Small intestine (tissue), 7 donors: ENCODE data around the gene CARM1. TPM values are rescaled to one million over a fixed set of nuclear protein-coding genes. Genes with fewer than 3 reads are reported as not detected.
"Not testable (repeated sequence)": the region's sequence is repeated elsewhere in the genome, so short reads cannot be mapped to it uniquely, and the experiment has no call there.

Experiments
- DNase-seq, 2 donors: peaks; one replicate each; pipeline versions ENCODE4 v3.0.0 to v3.0.0-alpha.2; 2013
- FAIRE-seq: peaks from 2 replicates; lab custom pipeline; 2012; peaks lifted over from hg19 to GRCh38; lab: Jason Lieb, UNC
- H3K27ac ChIP-seq, 3 donors: one replicate each; pipeline ENCODE4 v1.5.1; 2013; ENCODE audit warnings: low read length in 2 of 3, mild to moderate bottlenecking in 2 of 3, control low read depth in 1 of 3, inconsistent platforms in 1 of 3, low read depth in 1 of 3, moderate library complexity in 1 of 3
- H3K27me3 ChIP-seq, 3 donors: one replicate each; pipeline ENCODE4 v1.6.1; 2013; ENCODE audit warnings: low read length in 3 of 3, inconsistent platforms in 1 of 3; ENCODE audit not compliant: control insufficient read depth in 3 of 3, insufficient read depth in 3 of 3
- H3K36me3 ChIP-seq, 3 donors: one replicate each; pipeline ENCODE4 v1.6.1; 2013; ENCODE audit warnings: low read length in 3 of 3, inconsistent platforms in 1 of 3, low read depth in 1 of 3, mild to moderate bottlenecking in 1 of 3, moderate library complexity in 1 of 3; ENCODE audit not compliant: control insufficient read depth in 3 of 3, insufficient read depth in 2 of 3
- H3K4me1 ChIP-seq, 3 donors: one replicate each; pipeline ENCODE4 v1.6.1; 2013; ENCODE audit warnings: low read length in 2 of 3, inconsistent platforms in 1 of 3, low read depth in 1 of 3, mild to moderate bottlenecking in 1 of 3, moderate library complexity in 1 of 3; ENCODE audit not compliant: control insufficient read depth in 3 of 3, insufficient read depth in 2 of 3
- H3K4me3 ChIP-seq, 3 donors: one replicate each; pipeline ENCODE4 v1.5.1; 2013; ENCODE audit warnings: low read length in 3 of 3, control low read depth in 1 of 3, inconsistent platforms in 1 of 3, low read depth in 1 of 3, mild to moderate bottlenecking in 1 of 3, moderate library complexity in 1 of 3
- H3K9me3 ChIP-seq, 2 donors: one replicate each; pipeline ENCODE4 v1.6.1; 2013; ENCODE audit warnings: low read depth in 1 of 2, low read length in 1 of 2; ENCODE audit not compliant: control insufficient read depth in 2 of 2, insufficient read depth in 1 of 2
- WGBS, 3 donors: extraction: QIAGEN DNeasy Blood & Tissue Kit; methylation state at CpG; one replicate each; pipeline ENCODE4 v1.1.7; 2013; 5-methylcytosine and 5-hydroxymethylcytosine counted together
- polyA plus RNA-seq, 4 donors: library from polyadenylated mRNA; stranded (reverse) in 3 of 4; unstranded in 1 of 4; fragments of 200-250 nt in 3 of 4; fragments of 120-200 nt in 1 of 4; gene quantifications; one replicate each; pipeline versions ENCODE4 v1.2.1 to v1.2.3, GENCODE V29; 2013
- donor health status: healthy with polysubstance abuse.
- donor health status: control.
- donor health status: control.
- donor health status: Bipolar disorder and iron deficiency.
- donor health status: healthy.

Gene CARM1
- polyA plus RNA-seq, 4 donors: 30.0 to 48.9 (median 37.0) TPM

DNA sequence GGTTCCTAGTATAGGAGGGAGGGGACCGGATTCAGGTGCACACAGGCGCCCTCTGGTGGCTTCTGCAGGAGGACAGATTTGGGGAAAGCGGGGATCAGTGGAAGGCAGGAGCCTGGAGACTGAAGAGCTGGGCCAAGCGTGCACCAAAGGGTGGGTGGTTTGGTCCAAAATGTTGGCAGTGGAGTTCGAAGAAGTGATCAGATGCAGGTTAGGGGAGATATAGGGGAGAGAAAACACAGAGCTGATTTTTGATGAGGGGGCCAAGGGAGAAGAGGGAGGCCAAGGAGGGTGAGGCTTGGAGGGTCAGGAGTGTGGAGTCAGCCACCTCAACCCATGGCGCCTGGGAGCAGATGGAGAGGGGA is 6.8 kb upstream of the CARM1 start:
- DNase-seq: peak; percentile 82 to 88
- FAIRE-seq: no peak
- H3K36me3 ChIP-seq: no peaks in the 10 kb centered on the region
- H3K27ac ChIP-seq: peak overlapping the region in 1 of 3 donors; percentile 41
- no peaks in the 10 kb centered on the region for H3K27me3 ChIP-seq
- peaks cover 0 to 10% (median 0%) of the 10 kb centered on the region in 3 donors for H3K4me1 ChIP-seq
- no peaks in the 10 kb centered on the region for H3K9me3 ChIP-seq
- H3K4me3 ChIP-seq: no peak overlapping the region
- 8 to 15% (median 9%) methylated on average over 6 of the region's 6 CpGs for WGBS, 3 donors

DNA sequence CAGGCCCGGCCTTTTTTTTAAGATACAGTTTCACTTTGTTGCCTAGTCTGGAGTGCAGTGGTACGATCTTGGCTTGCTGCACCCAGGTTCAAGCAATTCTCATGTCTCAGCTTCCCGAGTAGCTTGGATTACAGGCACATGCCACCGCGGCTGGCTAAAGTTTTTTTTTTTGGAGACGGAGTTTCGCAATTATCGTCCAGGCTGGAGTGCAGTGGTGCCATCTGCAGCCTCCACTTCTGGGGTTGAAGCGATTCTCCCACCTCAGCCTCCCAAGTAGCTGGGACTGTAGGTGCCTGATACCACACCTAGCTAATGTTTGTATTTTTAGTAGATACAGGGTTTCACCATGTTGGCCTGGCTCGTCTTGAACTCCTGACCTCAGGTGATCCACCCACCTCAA is 4.9 kb upstream of the CARM1 start:
- peaks cover 0 to 10% (median 0%) of the 10 kb centered on the region in 3 donors for H3K4me1 ChIP-seq
- H3K4me3 ChIP-seq: no peak overlapping the region
- no peaks in the 10 kb centered on the region for H3K36me3 ChIP-seq
- WGBS, 3 donors: 93 to 95% (median 95%) methylated on average over 10 of the region's 10 CpGs
- no peaks in the 10 kb centered on the region for H3K9me3 ChIP-seq
- no peak overlapping the region for H3K27ac ChIP-seq
- DNase-seq (no peak), FAIRE-seq (no peak)
- H3K27me3 ChIP-seq: no peaks in the 10 kb centered on the region

DNA sequence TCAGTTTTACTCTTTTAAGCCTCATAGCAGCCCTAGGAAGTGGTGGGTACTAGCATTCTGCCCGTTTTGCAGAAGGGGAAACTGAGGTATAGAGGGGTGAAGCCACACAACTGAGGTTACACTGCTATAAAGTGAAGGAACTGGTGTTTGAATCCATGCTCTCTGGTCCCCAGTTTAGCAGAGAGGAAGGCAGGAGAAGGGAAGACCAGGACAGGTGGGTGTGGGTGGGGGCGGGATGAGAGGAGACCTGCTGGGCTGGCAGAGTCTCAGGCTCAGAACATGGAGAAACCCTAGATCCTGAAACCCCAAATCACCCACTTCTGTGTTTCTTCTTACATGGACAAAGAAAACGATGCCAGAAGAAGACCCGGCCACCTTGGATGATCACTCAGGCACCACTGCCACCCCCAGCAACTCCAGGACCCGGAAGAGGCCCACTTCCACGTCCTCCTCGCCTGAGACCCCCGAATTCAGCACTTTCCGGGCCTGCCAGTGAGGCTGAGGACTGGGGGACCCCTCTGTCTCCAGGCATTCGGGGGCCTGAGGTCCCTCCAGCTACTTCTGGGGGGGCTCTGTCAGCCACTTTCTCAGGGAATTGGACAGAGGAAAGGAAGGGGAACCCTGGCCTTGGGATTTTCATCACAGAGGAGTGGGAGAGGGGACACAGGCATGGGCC is 2.3 kb upstream of the CARM1 start:
- 89 to 93% (median 92%) methylated on average over 10 of the region's 10 CpGs for WGBS, 3 donors
- Histone ChIP-seq H3K27me3 (no peaks in the 10 kb centered on the region), H3K4me1 (peaks cover 0 to 7% (median 0%) of the 10 kb centered on the region in 3 donors), H3K9me3 (no peaks in the 10 kb centered on the region), H3K4me3 (no peak overlapping the region), H3K36me3 (no peaks in the 10 kb centered on the region), H3K27ac (no peak overlapping the region)
- DNase-seq (no peak), FAIRE-seq (no peak)

DNA sequence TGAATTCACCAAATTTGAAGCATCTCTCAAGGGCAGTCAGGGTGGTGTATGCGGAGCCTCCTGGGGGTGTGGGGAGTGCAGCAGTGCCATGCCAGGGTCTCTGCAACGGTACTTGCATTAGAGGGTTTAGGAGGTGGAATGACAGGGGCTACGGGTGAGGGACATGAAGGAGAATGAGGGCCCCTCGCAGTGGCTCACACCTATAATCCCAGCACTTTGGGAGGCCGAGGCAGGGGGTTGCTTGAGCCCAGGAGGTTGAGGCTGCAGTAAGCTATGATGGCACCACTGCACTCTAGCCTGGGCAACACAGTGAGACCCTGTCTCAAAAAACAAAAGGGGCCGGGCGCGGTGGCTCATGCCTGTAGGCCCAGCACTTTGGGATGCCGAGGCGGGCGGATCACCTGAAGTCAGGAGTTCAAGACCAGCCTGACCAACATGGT is 1.5 kb upstream of the CARM1 start:
- WGBS, 3 donors: 95 to 98% (median 95%) methylated on average over 11 of the region's 11 CpGs
- H3K9me3 ChIP-seq, H3K36me3 ChIP-seq, FAIRE-seq, H3K27me3 ChIP-seq, H3K4me1 ChIP-seq, H3K4me3 ChIP-seq, DNase-seq, H3K27ac ChIP-seq: not testable (repeated sequence)

DNA sequence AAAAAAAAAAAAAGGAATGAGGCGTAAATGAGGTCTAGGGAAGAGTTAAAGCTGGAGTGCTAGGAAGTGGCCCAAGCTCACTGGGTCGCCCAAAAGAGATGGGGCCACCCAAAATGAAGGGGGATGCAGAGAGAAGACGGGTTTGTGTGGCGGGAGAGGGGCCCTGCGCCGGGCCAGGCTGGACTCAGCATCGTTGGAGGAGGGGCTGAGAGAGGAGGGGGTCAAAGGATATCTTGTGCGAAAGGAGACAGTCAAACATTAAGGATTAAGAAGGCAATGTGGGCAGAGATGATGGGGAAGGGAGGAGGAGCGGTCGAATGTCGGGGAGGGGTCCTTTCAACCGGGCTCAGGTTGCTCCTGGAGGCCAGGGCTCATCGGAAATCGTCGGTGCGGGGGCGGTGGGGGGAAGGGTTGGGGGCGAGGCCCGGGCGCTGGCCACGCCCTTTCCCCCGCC is 825 bp upstream of the CARM1 start:
- H3K9me3 ChIP-seq: no peaks in the 10 kb centered on the region
- DNase-seq (no peak), FAIRE-seq (no peak)
- peaks cover 0 to 7% (median 3%) of the 10 kb centered on the region in 3 donors for H3K4me1 ChIP-seq
- peak overlapping the region; percentile 44 to 87 (median 76) for H3K27ac ChIP-seq
- H3K27me3 ChIP-seq: no peaks in the 10 kb centered on the region
- H3K36me3 ChIP-seq: peaks cover 0 to 11% (median 0%) of the 10 kb centered on the region in 3 donors
- WGBS, 3 donors: 1 to 2% (median 2%) methylated on average over 13 to 22 of the region's 22 CpGs
- peak overlapping the region in 2 of 3 donors; percentile 31 to 59 for H3K4me3 ChIP-seq

DNA sequence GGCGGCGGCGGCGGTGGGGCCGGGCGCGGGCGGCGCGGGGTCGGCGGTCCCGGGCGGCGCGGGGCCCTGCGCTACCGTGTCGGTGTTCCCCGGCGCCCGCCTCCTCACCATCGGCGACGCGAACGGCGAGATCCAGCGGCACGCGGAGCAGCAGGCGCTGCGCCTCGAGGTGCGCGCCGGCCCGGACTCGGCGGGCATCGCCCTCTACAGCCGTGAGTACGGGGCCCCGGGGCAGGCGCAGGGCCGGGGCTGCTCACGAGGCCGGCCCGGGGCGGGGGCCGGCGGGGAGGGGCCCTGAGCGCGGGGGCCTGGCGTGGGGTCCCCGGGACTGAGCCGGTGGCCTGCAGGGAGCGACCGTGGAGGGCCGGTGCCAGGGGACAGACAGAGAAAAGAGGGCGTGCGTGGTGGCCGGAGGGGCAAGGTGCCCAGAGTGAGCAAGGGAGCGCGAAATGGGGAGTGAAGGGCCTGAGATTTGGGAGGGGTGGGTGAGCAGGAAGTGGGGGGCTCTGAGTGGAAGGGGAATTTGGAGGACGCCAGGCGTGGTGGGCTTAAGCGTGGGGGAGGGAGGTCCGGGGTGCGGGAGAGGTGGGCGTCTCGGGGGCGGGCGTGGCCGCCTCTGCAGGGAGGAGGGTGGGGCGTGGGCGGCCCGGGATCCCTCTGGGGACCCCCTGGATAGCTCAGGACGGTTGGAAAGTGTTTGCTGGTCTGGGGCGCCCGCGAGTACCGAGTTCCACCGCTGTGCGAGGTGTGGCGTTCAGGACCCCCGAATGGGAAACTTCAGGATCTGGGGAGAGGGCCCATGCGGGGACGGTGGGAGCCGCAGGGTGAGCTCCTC is 575 bp downstream of the CARM1 start:
- H3K4me3 ChIP-seq: peak overlapping the region; percentile 78 to 95 (median 83)
- H3K9me3 ChIP-seq: no peaks in the 10 kb centered on the region
- WGBS, 3 donors: 0 to 1% (median 0%) methylated on average over 30 to 90 of the region's 90 CpGs
- DNase-seq (peak; percentile 33 to 74), FAIRE-seq (no peak)
- H3K4me1 ChIP-seq: peaks cover 0 to 7% (median 5%) of the 10 kb centered on the region in 3 donors
- peak overlapping the region; percentile 78 to 86 (median 84) for H3K27ac ChIP-seq
- no peaks in the 10 kb centered on the region for H3K27me3 ChIP-seq
- peaks cover 0 to 24% (median 0%) of the 10 kb centered on the region in 3 donors for H3K36me3 ChIP-seq

DNA sequence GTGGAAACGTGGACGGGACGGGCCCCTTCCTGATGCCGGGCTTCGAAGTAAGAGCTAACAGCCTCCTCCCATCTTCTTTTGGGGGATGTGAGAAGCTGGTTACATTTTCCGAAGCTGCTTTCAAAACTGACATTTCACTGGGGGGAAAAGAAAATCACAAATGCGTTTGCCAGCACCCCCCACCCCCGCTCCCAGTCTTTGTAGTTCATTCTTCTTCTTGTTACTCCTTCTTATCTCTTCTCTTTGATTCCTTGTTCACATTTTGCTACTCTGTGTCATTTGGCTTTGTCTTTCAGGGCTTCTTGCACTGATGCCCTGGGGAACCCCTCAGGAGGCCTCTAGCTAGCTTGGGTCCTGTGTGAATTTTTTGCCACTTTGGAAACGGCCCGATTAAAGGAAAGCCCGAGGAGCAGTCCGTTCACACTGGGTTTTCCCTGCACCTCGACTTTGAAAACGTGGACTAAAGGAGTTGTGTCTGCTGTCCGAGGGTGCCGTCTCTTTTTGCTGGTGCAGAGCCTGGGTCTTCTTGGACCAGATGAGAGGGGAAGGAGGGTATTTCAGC is 1.3 kb downstream of the CARM1 start:
- Histone ChIP-seq H3K9me3 (no peaks in the 10 kb centered on the region), H3K4me3 (peak overlapping the region; percentile 78 to 95 (median 83)), H3K27me3 (no peaks in the 10 kb centered on the region), H3K27ac (peak overlapping the region in 2 of 3 donors; percentile 48 to 84), H3K36me3 (peaks cover 0 to 24% (median 0%) of the 10 kb centered on the region in 3 donors), H3K4me1 (peaks cover 0 to 8% (median 7%) of the 10 kb centered on the region in 3 donors)
- FAIRE-seq (no peak), DNase-seq (peak; percentile 25 to 55)
- 8 to 11% (median 8%) methylated on average over 13 to 16 of the region's 16 CpGs for WGBS, 3 donors

DNA sequence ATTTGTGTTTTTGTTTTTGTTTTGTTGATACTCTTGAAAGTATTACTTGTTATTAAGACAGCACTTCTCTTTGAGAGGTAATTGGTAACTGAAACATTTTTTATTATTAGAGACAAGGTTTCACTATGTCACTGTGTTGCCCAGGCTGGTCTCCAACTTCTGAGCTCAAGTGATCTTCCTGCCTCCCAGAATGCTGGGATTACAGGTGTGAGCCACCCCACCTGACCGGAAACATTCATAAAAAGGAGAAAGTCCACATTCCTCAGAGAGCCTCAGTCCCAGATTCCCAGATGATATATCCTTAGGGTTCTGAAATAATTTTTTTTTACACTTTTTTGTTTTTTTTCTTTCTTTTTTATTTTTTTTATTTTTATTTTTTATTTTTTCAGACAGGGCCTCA is 2.7 kb downstream of the CARM1 start:
- Histone ChIP-seq H3K27ac (peak overlapping the region in 2 of 3 donors; percentile 5 to 18), H3K4me1 (peaks cover 0 to 14% (median 7%) of the 10 kb centered on the region in 3 donors), H3K27me3 (no peaks in the 10 kb centered on the region), H3K9me3 (peaks cover 0 to 5% of the 10 kb centered on the region in 2 donors), H3K36me3 (peaks cover 0 to 30% (median 0%) of the 10 kb centered on the region in 3 donors), H3K4me3 (no peak overlapping the region)
- WGBS, 3 donors: 18 to 62% (median 35%) methylated on average over 1 of the region's 1 CpG
- DNase-seq (peak; percentile 66 to 86), FAIRE-seq (no peak)
